Spleen (tissue), 7 donors: ENCODE results near the gene FGR.

ENCODE experiments used
- CTCF ChIP-seq, 11 experiments: fragments of 200-600 bp in 7 of 11; fragments of 450-650 bp in 4 of 11; sonication (generic) in 4 of 11; IDR thresholded peaks in 8 of 11; conservative IDR thresholded peaks in 3 of 11; 1 replicate in 7 of 11; 2 replicates in 4 of 11; pipeline versions ENCODE4 v1.4.0 to v1.8.0; 2016 to 2021; ENCODE audit warnings: antibody characterized with exemption in 11 of 11, inconsistent platforms in 4 of 11, mild to moderate bottlenecking in 1 of 11
- POLR2A ChIP-seq, 3 donors: fragments of 450-650 bp; IDR thresholded peaks; one replicate each; pipeline ENCODE4 v1.5.1; 2017; ENCODE audit warnings: antibody characterized with exemption in 3 of 3, mild to moderate bottlenecking in 1 of 3
- POLR2AphosphoS5 ChIP-seq, 3 donors: sonication (generic); formaldehyde crosslinking; IDR thresholded peaks; one replicate each; pipeline ENCODE4 v1.5.1; 2017; ENCODE audit warnings: antibody characterized with exemption in 3 of 3
- donor health status: DM: no; HTN: no; CAD: no; lungs with moderate emphysema.
- donor health status: DM: no; HTN: no; CAD: no.
- donor health status: DM: no; HTN: no; CAD: no.

GRCh38 chr1:27666294-27666693 is 31.3 kb upstream of the FGR start:
- TF ChIP-seq POLR2A (IDR thresholded peaks at IDR 0.05) = no peak
- no peak for TF ChIP-seq CTCF (IDR thresholded peaks at IDR 0.05 in 8 of 11, conservative IDR thresholded peaks at IDR 0.05 in 3 of 11)
- TF ChIP-seq POLR2AphosphoS5 (IDR thresholded peaks at IDR 0.05) = no peak
